Brain microvascular endothelial cell (primary cell): ENCODE results near the gene ERICH6.
A peak's percentile ranks its signal among the peaks of the same experiment; 100 is the strongest.

Experiments
- DNase-seq: peaks from one replicate; pipeline ENCODE4 v3.0.0-alpha.2; 2020
- H3K27ac ChIP-seq: fragments of 250-450 bp; sonication (Bioruptor Pico); 2 replicates; pipeline ENCODE4 v1.5.1; 2020; ENCODE audit warnings: mild to moderate bottlenecking, moderate library complexity
- H3K27me3 ChIP-seq: fragments of 250-450 bp; sonication (Bioruptor Pico); replicated peaks from 2 replicates; pipeline ENCODE4 v1.5.1; 2020; ENCODE audit warnings: mild to moderate bottlenecking
- H3K36me3 ChIP-seq: fragments of 250-450 bp; sonication (Bioruptor Pico); replicated peaks from 2 replicates; pipeline ENCODE4 v1.5.1; 2020; ENCODE audit warnings: mild to moderate bottlenecking
- H3K4me3 ChIP-seq: 2 replicates; pipeline ENCODE4 v1.5.1; 2011; ENCODE audit warnings: low read depth, mild to moderate bottlenecking, control low read depth, low read length, moderate library complexity
- in situ Hi-C: cut with HindIII; loops from 2 replicates; pipeline ENCODE4 v1.10.0; 2017; ENCODE audit warnings: low sequenced_read_pairs, low pct_ligation_motif_present
- TF ChIP-seq, protein P1 (sequence below): IDR thresholded peaks from 2 replicates; pipeline ENCODE4 v1.5.1; 2011; ENCODE audit warnings: low read depth, mild to moderate bottlenecking, moderate library complexity, low read length, control low read depth, inconsistent platforms; ENCODE audit errors: missing control alignments

Gene ERICH6

DNA sequence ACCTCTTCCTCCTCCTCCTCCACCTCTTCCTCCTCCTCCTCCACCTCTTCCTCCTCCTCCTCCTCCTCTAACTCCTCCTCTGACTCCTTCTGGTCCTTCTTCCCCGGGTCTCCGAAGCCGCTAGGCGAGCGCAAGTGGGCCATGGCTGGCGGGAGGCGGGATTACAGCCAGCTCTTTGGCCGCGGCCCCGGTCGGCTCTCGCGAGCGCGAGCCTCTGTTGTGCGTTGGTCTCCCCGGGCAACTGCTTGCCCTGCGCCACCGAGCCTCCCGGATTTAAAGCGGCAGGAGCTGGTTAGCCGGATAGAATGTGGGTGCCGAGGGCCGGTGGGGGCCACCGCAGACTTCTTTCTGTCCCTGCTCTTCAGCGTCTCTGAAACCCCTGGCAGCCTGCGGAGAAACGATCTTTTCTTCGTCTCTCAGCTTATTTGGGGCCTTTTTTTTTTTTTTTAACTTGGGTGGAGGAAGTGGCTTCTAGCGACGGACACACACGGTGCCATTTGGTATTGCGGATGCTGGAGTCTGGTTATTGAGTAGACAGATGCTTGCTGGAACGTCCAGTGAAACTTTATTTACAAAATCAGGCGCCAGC, at the start of gene ERICH6:
TSS of gene ERICH6 (minus strand) at position 165 of the 589 bp plus-strand sequence. CDS start at position 143, 22 bp downstream.
- DNase-seq: peak; percentile 92
- in situ Hi-C loops: no loop called here
- H3K27me3 ChIP-seq: no peaks in the 10 kb centered on the region
- peak within 1 kb of the TSS; percentile 66 for H3K27ac ChIP-seq
- TF ChIP-seq, protein P1, sequence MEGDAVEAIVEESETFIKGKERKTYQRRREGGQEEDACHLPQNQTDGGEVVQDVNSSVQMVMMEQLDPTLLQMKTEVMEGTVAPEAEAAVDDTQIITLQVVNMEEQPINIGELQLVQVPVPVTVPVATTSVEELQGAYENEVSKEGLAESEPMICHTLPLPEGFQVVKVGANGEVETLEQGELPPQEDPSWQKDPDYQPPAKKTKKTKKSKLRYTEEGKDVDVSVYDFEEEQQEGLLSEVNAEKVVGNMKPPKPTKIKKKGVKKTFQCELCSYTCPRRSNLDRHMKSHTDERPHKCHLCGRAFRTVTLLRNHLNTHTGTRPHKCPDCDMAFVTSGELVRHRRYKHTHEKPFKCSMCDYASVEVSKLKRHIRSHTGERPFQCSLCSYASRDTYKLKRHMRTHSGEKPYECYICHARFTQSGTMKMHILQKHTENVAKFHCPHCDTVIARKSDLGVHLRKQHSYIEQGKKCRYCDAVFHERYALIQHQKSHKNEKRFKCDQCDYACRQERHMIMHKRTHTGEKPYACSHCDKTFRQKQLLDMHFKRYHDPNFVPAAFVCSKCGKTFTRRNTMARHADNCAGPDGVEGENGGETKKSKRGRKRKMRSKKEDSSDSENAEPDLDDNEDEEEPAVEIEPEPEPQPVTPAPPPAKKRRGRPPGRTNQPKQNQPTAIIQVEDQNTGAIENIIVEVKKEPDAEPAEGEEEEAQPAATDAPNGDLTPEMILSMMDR: peak; percentile 23
- no peaks in the 10 kb centered on the region for H3K36me3 ChIP-seq
- H3K4me3 ChIP-seq: peak within 1 kb of the TSS; percentile 76

DNA sequence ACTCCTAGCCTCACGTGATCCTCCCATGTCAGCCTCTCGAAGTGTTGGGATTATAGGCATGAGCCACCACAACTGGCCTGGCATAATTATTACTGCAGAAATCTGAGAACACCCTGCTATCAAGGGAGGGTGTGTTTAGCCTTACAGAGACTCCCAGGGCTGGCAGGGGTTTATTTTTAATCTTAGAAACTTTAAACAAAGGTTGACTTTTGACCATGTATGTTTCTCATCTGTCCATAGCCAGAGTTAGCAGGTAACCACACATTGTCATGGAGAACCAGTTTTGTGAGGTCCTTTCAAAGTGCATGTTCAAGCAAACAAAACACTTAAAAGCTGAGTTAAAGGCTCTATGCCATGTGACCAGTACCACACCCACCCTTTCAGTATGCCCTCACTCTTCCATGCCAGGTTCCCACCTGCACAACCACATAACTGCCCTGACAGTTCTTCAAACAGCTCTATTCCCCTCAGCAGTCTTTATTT, 48.1 kb upstream of the ERICH6 start:
- Histone ChIP-seq H3K27ac (no peak overlapping the region), H3K4me3 (no peak overlapping the region), H3K36me3 (no peaks in the 10 kb centered on the region), H3K27me3 (no peaks in the 10 kb centered on the region)
- TF ChIP-seq, protein P1: no peak
- no peak for DNase-seq
- in situ Hi-C loops: no loop called here

DNA sequence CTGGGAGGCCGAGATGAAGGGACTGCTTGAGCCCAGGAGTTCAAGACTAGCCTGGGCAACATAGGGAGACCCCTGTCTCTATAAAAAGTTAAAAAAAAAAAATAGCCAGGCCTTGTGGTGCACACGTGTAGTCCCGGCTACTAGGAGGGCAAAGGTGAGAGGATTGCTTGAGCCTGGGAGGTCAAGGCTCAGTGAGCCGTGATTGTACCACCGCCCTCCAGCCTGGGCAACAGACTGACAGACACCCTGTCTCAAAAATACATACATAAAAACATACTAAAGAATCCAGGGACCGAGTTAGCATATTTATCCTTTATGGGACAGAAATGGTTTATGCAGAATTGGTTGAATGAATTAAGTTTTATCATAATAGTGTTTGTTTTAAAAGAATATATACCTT, 45.5 kb upstream of the ERICH6 start:
- Histone ChIP-seq H3K36me3 (no peaks in the 10 kb centered on the region), H3K27me3 (no peaks in the 10 kb centered on the region), H3K4me3 (no peak overlapping the region), H3K27ac (no peak overlapping the region)
- no peak for DNase-seq
- TF ChIP-seq, protein P1: no peak
- in situ Hi-C loops: no loop called here

- in situ Hi-C loops: no loop called here
- no peaks in the 10 kb centered on the region for H3K36me3 ChIP-seq
Measured at GRCh38 chr3:150748684-150749047, 44.9 kb upstream of the ERICH6 start.

DNA sequence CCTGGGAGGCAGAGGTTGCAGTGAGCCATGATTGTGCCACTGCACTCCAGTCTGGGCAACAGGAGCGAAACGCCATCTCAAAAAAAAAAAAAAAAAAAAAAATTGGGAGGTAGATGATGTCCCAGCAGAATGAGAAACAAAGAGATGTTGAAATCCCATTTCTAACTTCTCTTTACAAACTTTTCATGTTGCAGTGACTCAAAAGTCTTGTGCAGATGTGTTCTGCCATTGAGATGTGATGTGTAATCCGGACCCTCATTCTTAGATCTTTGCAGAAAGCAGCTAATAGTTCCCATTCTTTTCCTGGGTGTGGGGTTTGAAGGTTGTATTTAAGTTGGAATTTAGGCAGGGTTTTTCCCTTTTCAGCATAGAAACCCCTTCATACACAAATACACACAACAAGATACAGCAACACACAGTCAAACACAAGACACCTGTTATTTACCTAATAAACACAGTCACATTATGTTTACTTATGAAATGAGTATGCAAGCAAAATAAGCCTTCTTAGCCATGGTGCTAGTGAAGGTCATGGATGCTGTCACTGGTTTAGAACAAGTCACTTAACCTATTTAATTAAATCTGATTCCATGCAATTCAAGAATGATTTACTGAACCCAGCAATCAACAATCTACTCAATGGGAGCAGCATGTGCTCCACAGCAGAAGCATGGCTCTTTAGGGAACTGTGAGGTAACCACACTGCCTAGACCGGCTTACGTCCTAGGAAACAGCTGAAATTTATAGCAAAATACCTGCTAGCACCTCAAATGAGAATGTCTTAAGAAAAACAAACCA, 44.4 kb upstream of the ERICH6 start:
- TF ChIP-seq, protein P1: no peak
- in situ Hi-C loops: no loop called here
- Histone ChIP-seq H3K36me3 (no peaks in the 10 kb centered on the region), H3K27ac (no peak overlapping the region), H3K27me3 (no peaks in the 10 kb centered on the region), H3K4me3 (no peak overlapping the region)
- DNase-seq: no peak

More at GRCh38 chr3:150748684-150749047, 44.9 kb upstream of the ERICH6 start:
- Histone ChIP-seq H3K4me3 (no peak overlapping the region), H3K27ac (no peak overlapping the region), H3K27me3 (no peaks in the 10 kb centered on the region)
- no peak for DNase-seq
- TF ChIP-seq, protein P1: no peak
